Endothelial cell of umbilical vein (primary cell): ENCODE data around the gene RPL4. TPM values are rescaled to one million over a fixed set of nuclear protein-coding genes. Genes with fewer than 3 reads are reported as not detected.

Experiments used
- BruUV-seq: library from RNA; stranded (reverse); fragments of 400-500 nt; replicated peaks from 2 replicates; lab custom pipeline; 2021; lab: Mats Ljungman, UMichigan
- CTCF ChIA-PET: fragments of 300-600, 350-600 bp; sonication (Branson Sonifier 250); formaldehyde crosslinking; loops from one replicate; lab custom pipeline; 2021; ENCODE audit warnings: antibody characterized with exemption, inconsistent platforms; lab: Charles Lee
- POLR2A ChIA-PET: fragments of 300-600, 350-600 bp; sonication (Branson Sonifier 250); formaldehyde crosslinking; loops from one replicate; lab custom pipeline; 2021; ENCODE audit warnings: antibody characterized with exemption, inconsistent platforms; lab: Charles Lee
- DNase-seq: peaks from one replicate; pipeline ENCODE4 v3.0.0-alpha.2; 2011; ENCODE audit warnings: low read depth, low spot score
- FAIRE-seq: peaks from 2 replicates; lab custom pipeline; 2011; peaks lifted over from hg19 to GRCh38; lab: Jason Lieb, UNC
- H2AFZ ChIP-seq: 2 replicates; pipeline ENCODE4 v1.6.0; 2012; ENCODE audit warnings: low read depth, low read length, control low read depth, inconsistent platforms
- H3K27ac ChIP-seq: 2 replicates; pipeline ENCODE4 v1.5.1; 2011; ENCODE audit warnings: low read depth, mild to moderate bottlenecking, control low read depth, low read length, moderate library complexity; ENCODE audit not compliant: insufficient read depth
- H3K27me3 ChIP-seq, 2 experiments: 2 replicates each; pipeline versions ENCODE4 v1.6.0 to v1.6.1; 2011; ENCODE audit warnings: low read length in 2 of 2, mixed read lengths in 1 of 2; ENCODE audit not compliant: control insufficient read depth in 2 of 2, insufficient read depth in 2 of 2
- H3K36me3 ChIP-seq, 2 experiments: 2 replicates in 1 of 2; 3 replicates in 1 of 2; pipeline ENCODE4 v1.5.1; 2011; ENCODE audit warnings: low read length in 2 of 2, mild to moderate bottlenecking in 1 of 2, moderate library complexity in 1 of 2; ENCODE audit not compliant: control insufficient read depth in 2 of 2, insufficient read depth in 2 of 2; ENCODE audit errors: extremely low read depth in 1 of 2
- H3K4me1 ChIP-seq: 3 replicates; pipeline ENCODE4 v1.5.1; 2011; ENCODE audit warnings: mild to moderate bottlenecking, low read length; ENCODE audit not compliant: control insufficient read depth, insufficient read depth; ENCODE audit errors: extremely low read depth
- H3K4me2 ChIP-seq: 2 replicates; pipeline ENCODE4 v1.6.1; 2011; ENCODE audit warnings: low read length, control low read depth, mixed read lengths; ENCODE audit not compliant: insufficient read depth
- H3K4me3 ChIP-seq, 3 experiments: fragments of 200-600 bp in 1 of 3; sonication (generic), shearing (Covaris generic) in 1 of 3; replicated peaks in 1 of 3; 2 replicates each; pipeline ENCODE4 v1.5.1; 2011 to 2016; ENCODE audit warnings: control low read depth in 3 of 3, low read length in 3 of 3, mild to moderate bottlenecking in 2 of 3, inconsistent platforms in 1 of 3, low read depth in 1 of 3, moderate library complexity in 1 of 3; ENCODE audit not compliant: insufficient read depth in 1 of 3
- H3K79me2 ChIP-seq: 2 replicates; pipeline ENCODE4 v1.6.0; 2012; ENCODE audit warnings: low read length, inconsistent platforms; ENCODE audit not compliant: control insufficient read depth, insufficient read depth
- H3K9ac ChIP-seq: replicated peaks from 2 replicates; pipeline ENCODE3; 2011; ENCODE audit warnings: low read length, control low read depth; ENCODE audit not compliant: insufficient read depth; ENCODE audit errors: extremely low read depth
- H3K9me1 ChIP-seq: replicated peaks from 3 replicates; pipeline ENCODE4 v1.6.0; 2011; ENCODE audit warnings: mild to moderate bottlenecking, low read length; ENCODE audit not compliant: control insufficient read depth, insufficient read depth; ENCODE audit errors: extremely low read depth
- H3K9me3 ChIP-seq: replicated peaks from 2 replicates; pipeline ENCODE4 v1.5.1; 2012; ENCODE audit warnings: low read length, inconsistent platforms; ENCODE audit not compliant: control insufficient read depth, insufficient read depth
- H4K20me1 ChIP-seq: replicated peaks from 2 replicates; pipeline ENCODE3; 2011; ENCODE audit warnings: mild to moderate bottlenecking, low read length; ENCODE audit not compliant: control insufficient read depth, insufficient read depth; ENCODE audit errors: extremely low read depth
- EZH2 ChIP-seq: IDR thresholded peaks from 2 replicates; pipeline ENCODE4 v1.6.1; 2012; ENCODE audit warnings: borderline replicate concordance, low read depth, mild to moderate bottlenecking, moderate library complexity, low read length, inconsistent platforms; ENCODE audit not compliant: severe bottlenecking
- FOS ChIP-seq: IDR thresholded peaks from 2 replicates; pipeline ENCODE4 v1.6.1; 2011; ENCODE audit warnings: mild to moderate bottlenecking, low read length, moderate library complexity, borderline replicate concordance; ENCODE audit not compliant: insufficient read depth
- GATA2 ChIP-seq: IDR thresholded peaks from 2 replicates; pipeline ENCODE4 v1.7.0; 2011; ENCODE audit warnings: low read depth, mild to moderate bottlenecking, moderate library complexity, mixed read lengths, low read length; ENCODE audit not compliant: insufficient read length, insufficient read depth
- JUN ChIP-seq: IDR thresholded peaks from 2 replicates; pipeline ENCODE4 v1.6.1; 2011; ENCODE audit warnings: borderline replicate concordance, low read depth; ENCODE audit not compliant: insufficient read length, insufficient read depth
- MAX ChIP-seq: IDR thresholded peaks from 2 replicates; pipeline ENCODE4 v1.6.1; 2011; ENCODE audit not compliant: insufficient read depth, insufficient read length
- MYC ChIP-seq: IDR thresholded peaks from one replicate; pipeline ENCODE4 v1.6.1; 2011; ENCODE audit warnings: mild to moderate bottlenecking, low read depth, low read length
- POLR2A ChIP-seq: IDR thresholded peaks from 2 replicates; pipeline ENCODE4 v1.6.1; 2012; ENCODE audit warnings: low read depth, mild to moderate bottlenecking, control low read depth, low read length
- POLR2AphosphoS5 ChIP-seq: IDR thresholded peaks from 2 replicates; pipeline ENCODE4 v1.6.1; 2012; ENCODE audit warnings: low read depth, mild to moderate bottlenecking, control low read depth, low read length, moderate library complexity; ENCODE audit not compliant: insufficient read depth
- dilution Hi-C: fragments of 300-500 bp; cut with MboI; formaldehyde crosslinking; loops from one replicate; pipeline ENCODE4 v1.15.0; 2019; ENCODE audit warnings: low sequenced_read_pairs; ENCODE audit not compliant: extremely low pct_ligation_motif_present
- intact Hi-C: fragments of 100-400 bp; cut with micrococcal nuclease; formaldehyde crosslinking; loops from one replicate; pipeline ENCODE4 v1.10.0; 2022
- polyA plus RNA-seq, 4 experiments: library from polyadenylated mRNA; depleted of rRNA in 3 of 4; stranded (reverse) in 3 of 4; unstranded in 1 of 4; fragments of >200 nt; gene quantifications; 2 replicates each; pipeline versions ENCODE4 v1.2.1 to v1.2.3, GENCODE V29; 2011 to 2012; ENCODE audit warnings: missing spikeins in 1 of 4
- total RNA-seq: library from RNA; stranded (reverse); gene quantifications from 2 replicates; pipeline ENCODE4 v1.2.3, GENCODE V29; 2021
- TF ChIP-seq, protein P1 (sequence below), 2 donors: IDR thresholded peaks; 1 replicate in 1 of 2; 2 replicates in 1 of 2; pipeline ENCODE4 v1.5.1; 2011; ENCODE audit warnings: low read length in 2 of 2, mild to moderate bottlenecking in 2 of 2, moderate library complexity in 2 of 2, control low read depth in 1 of 2, inconsistent platforms in 1 of 2, low read depth in 1 of 2; ENCODE audit not compliant: insufficient read depth in 1 of 2; ENCODE audit errors: extremely low read depth in 1 of 2

The RPL4 gene
- total and polyA plus RNA-seq, 2 donors (not counting 3 experiments of a cell fraction or from before 2014, with no cell fraction given), result 2,598 to 3,530 TPM

DNA sequence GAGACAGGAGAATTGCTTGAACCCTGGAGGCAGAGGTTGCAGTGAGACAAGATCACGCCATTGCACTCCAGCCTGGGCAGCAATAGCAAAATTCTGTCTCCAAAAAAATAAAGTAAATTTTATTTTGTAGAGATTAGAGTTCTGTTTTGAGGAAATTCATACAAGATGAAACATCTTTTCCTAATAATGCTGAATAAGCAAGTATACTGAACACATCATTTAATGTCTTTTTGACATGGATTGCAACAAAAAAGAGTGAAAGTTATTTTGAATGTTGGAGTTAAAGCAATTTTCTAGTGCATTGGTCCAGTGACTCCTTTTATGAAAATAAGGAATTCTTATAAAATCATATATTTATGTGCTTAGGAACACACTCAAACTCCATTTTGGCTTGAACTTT is 40.6 kb upstream of the RPL4 start:
- TF ChIP-seq JUN (no peak), MAX (no peak), POLR2A (no peak), GATA2 (no peak), POLR2AphosphoS5 (no peak), EZH2 (no peak), FOS (no peak), MYC (no peak)
- TF ChIP-seq, protein P1, sequence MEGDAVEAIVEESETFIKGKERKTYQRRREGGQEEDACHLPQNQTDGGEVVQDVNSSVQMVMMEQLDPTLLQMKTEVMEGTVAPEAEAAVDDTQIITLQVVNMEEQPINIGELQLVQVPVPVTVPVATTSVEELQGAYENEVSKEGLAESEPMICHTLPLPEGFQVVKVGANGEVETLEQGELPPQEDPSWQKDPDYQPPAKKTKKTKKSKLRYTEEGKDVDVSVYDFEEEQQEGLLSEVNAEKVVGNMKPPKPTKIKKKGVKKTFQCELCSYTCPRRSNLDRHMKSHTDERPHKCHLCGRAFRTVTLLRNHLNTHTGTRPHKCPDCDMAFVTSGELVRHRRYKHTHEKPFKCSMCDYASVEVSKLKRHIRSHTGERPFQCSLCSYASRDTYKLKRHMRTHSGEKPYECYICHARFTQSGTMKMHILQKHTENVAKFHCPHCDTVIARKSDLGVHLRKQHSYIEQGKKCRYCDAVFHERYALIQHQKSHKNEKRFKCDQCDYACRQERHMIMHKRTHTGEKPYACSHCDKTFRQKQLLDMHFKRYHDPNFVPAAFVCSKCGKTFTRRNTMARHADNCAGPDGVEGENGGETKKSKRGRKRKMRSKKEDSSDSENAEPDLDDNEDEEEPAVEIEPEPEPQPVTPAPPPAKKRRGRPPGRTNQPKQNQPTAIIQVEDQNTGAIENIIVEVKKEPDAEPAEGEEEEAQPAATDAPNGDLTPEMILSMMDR (IDR thresholded peaks at IDR 0.05; ENCODE audit: extremely low read depth in 1 of 2, insufficient read depth in 1 of 2, low read depth in 1 of 2, low read length in 2 of 2), result no peak
- Histone ChIP-seq H4K20me1 (no peaks in the 10 kb centered on the region), H3K27me3 (no peaks in the 10 kb centered on the region), H3K9me1 (no peaks in the 10 kb centered on the region), H3K9me3 (no peaks in the 10 kb centered on the region), H3K9ac (no peak overlapping the region), H2AFZ (no peak overlapping the region), H3K27ac (no peak overlapping the region), H3K4me1 (no peaks in the 10 kb centered on the region), H3K79me2 (no peaks in the 10 kb centered on the region), H3K36me3 (peaks cover 0 to 6% of the 10 kb centered on the region in 2 experiments), H3K4me3 (no peak overlapping the region), H3K4me2 (no peak overlapping the region)
- no TSS peak for BruUV-seq
- no peak for DNase-seq
- CTCF ChIA-PET, result interaction anchor here (0.6 kb wide), 1 partner anchor 13 kb away, joined by 3 read pairs; no protein-coding TSS in a partner anchor
- FAIRE-seq, result no peak
- dilution Hi-C loops (no loop called here), intact Hi-C loops (no loop called here)
- POLR2A ChIA-PET, result no interaction called here
